IPS-NIHi7 (cell line): ENCODE measurements around the gene MAP4K3.
"Not testable (repeated sequence)": the region's sequence is repeated elsewhere in the genome, so short reads cannot be mapped to it uniquely, and the experiment has no call there.

ENCODE experiments used
- DNase-seq: peaks from one replicate; pipeline ENCODE4 v3.0.0; 2012; ENCODE audit warnings: mixed read lengths; ENCODE audit errors: extremely low spot score

MAP4K3 gene

GRCh38 chr2:39409697-39410389, 27.2 kb downstream of the MAP4K3 start:
- no peak for DNase-seq

- no peak for DNase-seq
Measured at GRCh38 chr2:39408351-39409136, 28.5 kb downstream of the MAP4K3 start.

- DNase-seq = no peak
Measured at GRCh38 chr2:39407516-39408296, 29.4 kb downstream of the MAP4K3 start.

GRCh38 chr2:39405364-39405763, 31.7 kb downstream of the MAP4K3 start:
- DNase-seq = no peak

- DNase-seq = no peak
Measured at GRCh38 chr2:39403311-39403710, 33.8 kb downstream of the MAP4K3 start.

GRCh38 chr2:39401319-39401718, 35.8 kb downstream of the MAP4K3 start:
- DNase-seq = no peak

GRCh38 chr2:39399570-39399969, 37.5 kb downstream of the MAP4K3 start:
- no peak for DNase-seq

- DNase-seq = no peak
Measured at GRCh38 chr2:39395313-39395712, 41.8 kb downstream of the MAP4K3 start.

GRCh38 chr2:39394516-39394961, 42.5 kb downstream of the MAP4K3 start:
- no peak for DNase-seq

GRCh38 chr2:39392672-39393071, 44.4 kb downstream of the MAP4K3 start:
- no peak for DNase-seq

- DNase-seq = no peak
Measured at GRCh38 chr2:39390216-39390615, 46.9 kb downstream of the MAP4K3 start.

GRCh38 chr2:39386064-39386463, 51.0 kb downstream of the MAP4K3 start:
- no peak for DNase-seq

- no peak for DNase-seq
Measured at GRCh38 chr2:39385172-39385571, 51.9 kb downstream of the MAP4K3 start.

GRCh38 chr2:39384071-39384470, 53.0 kb downstream of the MAP4K3 start:
- not testable (repeated sequence) for DNase-seq

- DNase-seq = no peak
Measured at GRCh38 chr2:39383146-39383545, 53.9 kb downstream of the MAP4K3 start.

GRCh38 chr2:39381653-39382052, 55.4 kb downstream of the MAP4K3 start:
- peak; percentile 51 for DNase-seq

- DNase-seq = no peak
Measured at GRCh38 chr2:39380525-39381150, 56.4 kb downstream of the MAP4K3 start.

GRCh38 chr2:39379643-39380524, 57.2 kb downstream of the MAP4K3 start:
- no peak for DNase-seq

- no peak for DNase-seq
Measured at GRCh38 chr2:39378968-39379367, 58.1 kb downstream of the MAP4K3 start.

- no peak for DNase-seq
Measured at GRCh38 chr2:39377226-39377939, 59.7 kb downstream of the MAP4K3 start.
